GM12872 (cell line): ENCODE data around the gene ATP2B1.

Source experiments
- CTCF ChIP-seq: IDR thresholded peaks from 3 replicates; pipeline ENCODE4 v1.5.1; 2011; ENCODE audit warnings: low read depth, mild to moderate bottlenecking, low read length, moderate library complexity; ENCODE audit not compliant: insufficient read depth

Gene ATP2B1

GRCh38 chr12:89703768-89704167 is 4.9 kb downstream of the ATP2B1 start:
- TF ChIP-seq CTCF, result no peak

- TF ChIP-seq CTCF, result no peak
These were observed 6.1 kb downstream of the ATP2B1 start for GRCh38 chr12:89702503-89702902.

- TF ChIP-seq CTCF, result 0 out of 3 replicates have a peak, but pooled peaks have one; percentile 17
These were observed 6.9 kb downstream of the ATP2B1 start for GRCh38 chr12:89701606-89702206.

GRCh38 chr12:89700191-89700810 is 8.3 kb downstream of the ATP2B1 start:
- no peak for TF ChIP-seq CTCF

GRCh38 chr12:89698607-89699006 is 10.0 kb downstream of the ATP2B1 start:
- no peak for TF ChIP-seq CTCF

- TF ChIP-seq CTCF, result no peak
These were observed 11.3 kb downstream of the ATP2B1 start for GRCh38 chr12:89697296-89697695.

GRCh38 chr12:89695830-89696229 is 12.8 kb downstream of the ATP2B1 start:
- TF ChIP-seq CTCF, result no peak
